ENCODE measurements around the gene MPHOSPH8. TPM values are rescaled to one million over a fixed set of nuclear protein-coding genes. Genes with fewer than 3 reads are reported as not detected.
"Not testable (repeated sequence)": the region's sequence is repeated elsewhere in the genome, so short reads cannot be mapped to it uniquely, and the experiment has no call there.

The MPHOSPH8 gene
- polyA plus RNA-seq, 12 donors = 29.4 to 232 (median 38.6) TPM

- no peak for DNase-seq
These were observed 40.3 kb downstream of the MPHOSPH8 start for GRCh38 chr13:19673473-19674430.

GRCh38 chr13:19674898-19675297 is 41.4 kb downstream of the MPHOSPH8 start:
- no peak for DNase-seq

GRCh38 chr13:19676168-19676567 is 42.7 kb downstream of the MPHOSPH8 start:
- no peak for DNase-seq

DNA sequence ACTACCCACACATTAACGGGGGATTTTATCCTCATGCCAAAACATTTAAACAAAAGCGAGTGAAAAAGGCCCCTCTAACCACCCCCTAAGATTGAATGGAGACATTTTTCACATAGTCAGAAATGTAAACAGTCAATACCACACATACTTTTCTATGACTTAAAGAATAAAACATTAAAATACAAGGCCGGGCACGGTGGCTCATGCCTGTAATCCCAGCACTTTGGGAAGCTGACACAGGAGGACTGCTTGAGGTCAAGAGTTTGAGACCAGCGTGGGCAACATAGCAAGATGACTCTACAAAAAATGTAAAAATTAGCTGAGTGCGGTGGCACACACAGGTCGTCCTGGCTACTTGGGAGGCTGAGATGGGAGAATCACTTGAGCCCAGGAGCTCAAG is 47.3 kb downstream of the MPHOSPH8 start:
- no peak for DNase-seq

- DNase-seq = no peak
These were observed 48.1 kb downstream of the MPHOSPH8 start for GRCh38 chr13:19681517-19681916.

DNA sequence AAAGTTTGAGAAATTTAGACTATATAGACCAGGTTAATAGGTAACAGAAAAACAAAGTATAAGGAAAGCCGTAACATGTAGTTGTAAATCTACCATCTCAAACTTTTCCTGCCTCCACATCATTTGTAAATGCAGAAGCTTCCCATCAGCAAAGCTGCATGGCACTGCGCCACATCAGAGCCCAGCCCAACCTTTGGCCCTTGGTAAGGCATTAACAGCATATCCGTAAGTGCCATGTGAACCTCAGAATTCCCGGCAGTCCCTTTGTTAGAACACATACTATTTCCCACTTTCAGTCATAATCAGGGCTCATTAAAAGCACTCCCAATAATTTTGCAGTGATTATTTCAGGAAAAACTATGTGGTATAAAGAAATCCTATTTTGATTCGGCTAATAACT is 51.6 kb downstream of the MPHOSPH8 start:
- no peak for DNase-seq

GRCh38 chr13:19685437-19685836 is 52.0 kb downstream of the MPHOSPH8 start:
- DNase-seq = no peak

DNA sequence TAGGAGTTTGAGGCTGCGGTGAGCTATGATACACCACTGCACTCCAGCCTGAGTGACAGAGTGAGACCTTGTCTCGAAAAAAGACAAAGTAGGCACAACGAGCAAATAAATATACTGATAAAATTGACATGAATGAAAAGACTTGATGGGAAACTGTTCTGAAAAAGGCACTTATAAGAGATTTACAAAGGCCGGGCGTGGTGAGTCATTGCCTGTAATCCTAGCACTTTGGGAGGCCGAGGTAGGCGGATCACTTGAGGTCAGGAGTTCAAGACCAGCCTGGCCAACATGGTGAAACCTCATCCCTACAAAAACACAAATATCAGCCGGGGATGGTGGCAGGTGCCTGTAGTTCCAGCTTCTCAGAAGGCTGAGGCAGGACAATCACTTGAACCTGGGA is 58.0 kb downstream of the MPHOSPH8 start:
- DNase-seq = not testable (repeated sequence)

DNA sequence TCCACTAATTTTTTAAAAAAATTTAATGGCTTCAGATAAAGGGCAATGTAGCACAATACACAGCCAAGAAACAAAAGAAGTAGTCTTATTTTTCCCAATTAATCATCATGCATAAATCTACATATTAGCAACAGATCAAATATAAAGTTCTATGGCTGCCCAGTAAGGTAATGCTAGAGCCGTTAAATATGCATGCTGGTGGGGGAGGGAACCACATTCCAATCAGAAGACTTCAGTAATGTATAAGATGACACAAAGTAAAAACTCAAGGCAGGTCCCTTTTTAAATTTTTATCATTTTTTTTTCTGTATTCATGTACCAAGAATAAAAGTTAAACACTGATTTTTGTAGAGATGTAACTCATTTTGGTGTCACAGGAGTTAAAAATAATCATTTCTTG is 62.0 kb downstream of the MPHOSPH8 start:
- no peak for DNase-seq

DNA sequence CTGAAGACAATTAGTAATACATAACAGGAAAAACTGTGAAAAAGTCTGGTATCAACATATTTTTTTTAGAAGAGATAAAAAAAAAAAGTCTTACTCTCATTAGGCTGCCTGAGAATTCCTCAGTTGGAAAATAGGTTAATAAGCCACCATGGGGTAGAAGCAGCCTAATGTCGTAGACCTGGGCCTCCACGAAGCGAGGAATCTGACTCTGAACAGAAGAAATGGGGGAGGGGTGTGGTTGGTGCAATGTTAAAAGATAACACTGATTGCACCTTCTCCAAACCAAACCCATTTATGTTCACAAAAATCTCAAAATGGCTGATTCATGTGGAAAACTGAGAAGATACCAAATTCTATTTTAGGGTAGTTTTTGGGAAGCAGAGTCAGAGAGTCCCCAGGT is 62.4 kb downstream of the MPHOSPH8 start:
- DNase-seq = no peak

- DNase-seq = not testable (repeated sequence)
These were observed 67.5 kb downstream of the MPHOSPH8 start for GRCh38 chr13:19700963-19701362.

DNA sequence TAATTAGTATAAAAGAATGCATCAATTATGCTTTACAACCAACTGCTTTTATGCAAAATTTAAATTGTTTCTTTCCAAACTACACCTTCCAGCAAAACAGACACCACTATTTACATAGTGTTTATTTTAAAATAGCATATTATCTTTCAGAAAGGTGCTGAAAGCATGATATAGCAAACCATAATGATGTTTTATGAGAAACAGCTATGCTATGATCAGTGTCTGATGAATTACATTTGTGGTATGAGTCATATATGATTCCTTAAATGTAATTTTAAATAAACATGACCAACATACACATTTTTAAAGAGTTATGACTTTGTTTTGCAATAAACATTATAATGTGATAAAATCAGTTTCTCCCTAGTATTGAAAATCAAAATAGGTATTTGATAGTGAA is 68.2 kb downstream of the MPHOSPH8 start:
- DNase-seq = not testable (repeated sequence)

- not testable (repeated sequence) for DNase-seq
These were observed 70.8 kb downstream of the MPHOSPH8 start for GRCh38 chr13:19704256-19704655.

DNA sequence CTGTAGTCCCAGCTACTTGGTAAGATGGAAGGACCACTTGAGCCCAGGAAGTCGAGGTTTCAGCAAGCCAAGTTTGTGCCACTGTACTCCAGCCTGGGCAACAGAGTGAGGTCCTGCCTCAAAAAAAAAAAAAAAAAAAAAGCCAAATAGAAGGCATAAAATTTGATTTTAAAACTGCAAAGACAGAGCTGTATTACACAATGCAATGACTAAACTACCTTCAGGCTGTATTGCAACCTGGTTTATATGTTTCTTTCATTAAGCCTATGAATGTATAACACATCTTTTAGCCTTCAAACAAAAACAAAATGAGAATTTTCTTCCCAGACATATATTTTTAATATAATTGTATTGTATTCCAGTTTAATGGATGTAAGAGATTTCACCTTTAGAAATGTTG is 75.6 kb downstream of the MPHOSPH8 start:
- DNase-seq = not testable (repeated sequence)

DNA sequence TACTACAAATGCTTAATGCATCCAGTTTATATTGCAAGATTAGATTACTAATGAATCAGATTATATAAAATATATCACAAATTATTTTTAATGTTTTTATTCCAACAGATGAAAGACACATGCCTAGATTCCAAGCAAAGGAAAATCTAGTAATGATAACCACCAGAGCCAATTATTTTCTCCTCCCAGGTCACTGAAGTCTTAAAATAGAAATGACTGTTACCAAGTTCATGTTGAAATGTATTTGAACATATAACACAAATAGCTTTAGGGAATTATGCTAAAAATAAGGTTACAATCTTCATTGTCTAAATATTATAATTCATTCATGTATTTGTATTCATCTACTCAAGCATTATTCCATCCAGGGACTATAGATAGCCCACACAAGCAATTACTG is 76.3 kb downstream of the MPHOSPH8 start:
- DNase-seq = not testable (repeated sequence)

- DNase-seq = no peak
These were observed 79.9 kb downstream of the MPHOSPH8 start for GRCh38 chr13:19713186-19713965.

DNA sequence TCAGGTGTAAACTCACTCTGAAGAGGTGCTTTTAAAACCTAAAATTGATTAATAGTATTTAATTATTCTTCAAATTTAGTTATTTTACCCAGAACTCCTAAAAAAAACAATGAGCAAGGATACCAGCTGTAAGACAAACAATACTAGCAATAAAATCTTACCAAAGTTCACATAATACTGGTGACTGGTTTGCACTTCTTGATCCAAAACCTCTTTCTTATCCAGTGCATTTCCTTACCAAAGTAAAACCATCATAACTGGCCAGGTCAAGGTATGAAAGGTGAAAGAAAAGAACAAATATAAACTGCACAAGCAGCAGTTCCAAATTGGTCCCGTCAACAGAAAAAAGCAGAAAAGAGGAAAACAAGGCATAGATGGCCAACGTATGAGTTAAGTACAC is 86.6 kb downstream of the MPHOSPH8 start:
- no peak for DNase-seq

Other genes starting within 250 kb of the MPHOSPH8 start
- under 1 TPM in 3 of 12 donors, not detected in 9; 0.17 to 0.25 (median 0.22) TPM for gene TPTE2, start 72.1 kb upstream of the MPHOSPH8 start, polyA plus RNA-seq (ENCODE audit: insufficient read length in 12 of 12)
- gene PSPC1, start 149.3 kb downstream of the MPHOSPH8 start, polyA plus RNA-seq (ENCODE audit: insufficient read length in 12 of 12) = 10 to 100 TPM in 11 of 12 donors, not detected in 1; 39.7 to 55.6 (median 48.0) TPM
- gene ZMYM5, start 230.0 kb downstream of the MPHOSPH8 start, polyA plus RNA-seq (ENCODE audit: insufficient read length in 12 of 12) = 10 to 100 TPM in 10 of 12 donors, 1 to 10 TPM in 1, not detected in 1; 9.5 to 20.7 (median 15.4) TPM

All from muscle of arm (tissue), 12 donors.